HEK293 (cell line): ENCODE measurements around the gene TDG.

Experiments used
- BCL11B ChIP-seq: fragments of 450-650 bp; formaldehyde crosslinking; IDR thresholded peaks from 2 replicates; pipeline ENCODE4 v1.5.1; 2016; ENCODE audit warnings: low read depth, missing biosample characterization, missing genetic modification characterization
- FEZF1 ChIP-seq: fragments of 450-650 bp; formaldehyde crosslinking; IDR thresholded peaks from 2 replicates; pipeline ENCODE4 v1.5.1; 2016; ENCODE audit warnings: missing biosample characterization, missing genetic modification characterization
- RBAK ChIP-seq: fragments of 450-650 bp; formaldehyde crosslinking; IDR thresholded peaks from 2 replicates; pipeline ENCODE4 v1.5.1; 2016; ENCODE audit warnings: missing biosample characterization, missing genetic modification characterization
- TCF7L2 ChIP-seq: IDR thresholded peaks from 2 replicates; pipeline ENCODE4 v1.6.1; 2011; ENCODE audit warnings: low read depth, mild to moderate bottlenecking, inconsistent platforms, low read length, moderate library complexity, borderline replicate concordance
- ZBTB21 ChIP-seq: fragments of 450-650 bp; formaldehyde crosslinking; IDR thresholded peaks from 2 replicates; pipeline ENCODE4 v1.5.1; 2017; ENCODE audit warnings: missing biosample characterization, missing genetic modification characterization
- ZBTB8A ChIP-seq: fragments of 450-650 bp; formaldehyde crosslinking; IDR thresholded peaks from 2 replicates; pipeline ENCODE4 v1.5.1; 2016; ENCODE audit warnings: missing biosample characterization, missing genetic modification characterization
- ZNF157 ChIP-seq: fragments of 450-650 bp; formaldehyde crosslinking; IDR thresholded peaks from 2 replicates; pipeline ENCODE4 v1.5.1; 2016; ENCODE audit warnings: missing biosample characterization, missing genetic modification characterization
- ZNF175 ChIP-seq: fragments of 450-650 bp; formaldehyde crosslinking; IDR thresholded peaks from 2 replicates; pipeline ENCODE4 v1.5.1; 2016; ENCODE audit warnings: missing biosample characterization, missing genetic modification characterization
- ZNF221 ChIP-seq: fragments of 450-650 bp; formaldehyde crosslinking; IDR thresholded peaks from 2 replicates; pipeline ENCODE4 v1.5.1; 2017; ENCODE audit warnings: missing biosample characterization, missing genetic modification characterization, borderline replicate concordance
- ZNF223 ChIP-seq: fragments of 450-650 bp; formaldehyde crosslinking; IDR thresholded peaks from 2 replicates; pipeline ENCODE4 v1.5.1; 2016; ENCODE audit warnings: missing biosample characterization, missing genetic modification characterization
- ZNF354C ChIP-seq: fragments of 450-650 bp; formaldehyde crosslinking; IDR thresholded peaks from 2 replicates; pipeline ENCODE4 v1.5.1; 2016; ENCODE audit warnings: missing biosample characterization, missing genetic modification characterization, low read depth, borderline replicate concordance
- ZNF426 ChIP-seq: fragments of 450-650 bp; formaldehyde crosslinking; IDR thresholded peaks from 2 replicates; pipeline ENCODE4 v1.5.1; 2017; ENCODE audit warnings: missing biosample characterization, missing genetic modification characterization, mild to moderate bottlenecking, inconsistent platforms, moderate library complexity
- ZNF529 ChIP-seq: fragments of 450-650 bp; formaldehyde crosslinking; IDR thresholded peaks from 2 replicates; pipeline ENCODE4 v1.5.1; 2017; ENCODE audit warnings: missing genetic modification characterization, missing biosample characterization; ENCODE audit not compliant: insufficient replicate concordance
- ZNF558 ChIP-seq: fragments of 450-650 bp; formaldehyde crosslinking; IDR thresholded peaks from 2 replicates; pipeline ENCODE4 v1.5.1; 2016; ENCODE audit warnings: missing biosample characterization, missing genetic modification characterization
- ZNF621 ChIP-seq: fragments of 450-650 bp; formaldehyde crosslinking; IDR thresholded peaks from 2 replicates; pipeline ENCODE4 v1.5.1; 2017; ENCODE audit warnings: missing biosample characterization, missing genetic modification characterization
- ZNF629 ChIP-seq: fragments of 450-650 bp; formaldehyde crosslinking; IDR thresholded peaks from 2 replicates; pipeline ENCODE4 v1.5.1; 2017; ENCODE audit warnings: missing biosample characterization, missing genetic modification characterization
- ZNF670 ChIP-seq: fragments of 450-650 bp; formaldehyde crosslinking; IDR thresholded peaks from 2 replicates; pipeline ENCODE4 v1.5.1; 2016; ENCODE audit warnings: missing biosample characterization, missing genetic modification characterization, low read depth
- ZNF785 ChIP-seq: fragments of 450-650 bp; formaldehyde crosslinking; IDR thresholded peaks from 2 replicates; pipeline ENCODE4 v1.5.1; 2016; ENCODE audit warnings: missing biosample characterization, missing genetic modification characterization
- ZNF792 ChIP-seq: fragments of 450-650 bp; formaldehyde crosslinking; IDR thresholded peaks from 2 replicates; pipeline ENCODE4 v1.5.1; 2016; ENCODE audit warnings: missing biosample characterization, missing genetic modification characterization
- ZSCAN23 ChIP-seq: fragments of 450-650 bp; formaldehyde crosslinking; IDR thresholded peaks from 2 replicates; pipeline ENCODE4 v1.5.1; 2016; ENCODE audit warnings: missing biosample characterization, missing genetic modification characterization
- TF ChIP-seq, protein P1 (sequence below): fragments of 450-650 bp; formaldehyde crosslinking; IDR thresholded peaks from 2 replicates; pipeline ENCODE4 v1.5.1; 2016; ENCODE audit warnings: missing biosample characterization, missing genetic modification characterization
- TF ChIP-seq, protein P2 (sequence below): fragments of 450-650 bp; formaldehyde crosslinking; IDR thresholded peaks from 2 replicates; pipeline ENCODE4 v1.5.1; 2017; ENCODE audit warnings: missing biosample characterization, missing genetic modification characterization
- TF ChIP-seq, protein P3 (sequence below): fragments of 450-650 bp; formaldehyde crosslinking; IDR thresholded peaks from 2 replicates; pipeline ENCODE4 v1.5.1; 2016; ENCODE audit warnings: missing biosample characterization, missing genetic modification characterization, low read depth
- TF ChIP-seq, protein P4 (sequence below): fragments of 450-650 bp; formaldehyde crosslinking; IDR thresholded peaks from 2 replicates; pipeline ENCODE4 v1.5.1; 2016; ENCODE audit warnings: missing biosample characterization, missing genetic modification characterization
- TF ChIP-seq, protein P5 (sequence below): fragments of 450-650 bp; formaldehyde crosslinking; IDR thresholded peaks from 2 replicates; pipeline ENCODE4 v1.5.1; 2016; ENCODE audit warnings: missing biosample characterization, missing genetic modification characterization
- TF ChIP-seq, protein P6 (sequence below): fragments of 450-650 bp; formaldehyde crosslinking; IDR thresholded peaks from 2 replicates; pipeline ENCODE4 v1.5.1; 2016; ENCODE audit warnings: missing biosample characterization, missing genetic modification characterization

The TDG gene

DNA sequence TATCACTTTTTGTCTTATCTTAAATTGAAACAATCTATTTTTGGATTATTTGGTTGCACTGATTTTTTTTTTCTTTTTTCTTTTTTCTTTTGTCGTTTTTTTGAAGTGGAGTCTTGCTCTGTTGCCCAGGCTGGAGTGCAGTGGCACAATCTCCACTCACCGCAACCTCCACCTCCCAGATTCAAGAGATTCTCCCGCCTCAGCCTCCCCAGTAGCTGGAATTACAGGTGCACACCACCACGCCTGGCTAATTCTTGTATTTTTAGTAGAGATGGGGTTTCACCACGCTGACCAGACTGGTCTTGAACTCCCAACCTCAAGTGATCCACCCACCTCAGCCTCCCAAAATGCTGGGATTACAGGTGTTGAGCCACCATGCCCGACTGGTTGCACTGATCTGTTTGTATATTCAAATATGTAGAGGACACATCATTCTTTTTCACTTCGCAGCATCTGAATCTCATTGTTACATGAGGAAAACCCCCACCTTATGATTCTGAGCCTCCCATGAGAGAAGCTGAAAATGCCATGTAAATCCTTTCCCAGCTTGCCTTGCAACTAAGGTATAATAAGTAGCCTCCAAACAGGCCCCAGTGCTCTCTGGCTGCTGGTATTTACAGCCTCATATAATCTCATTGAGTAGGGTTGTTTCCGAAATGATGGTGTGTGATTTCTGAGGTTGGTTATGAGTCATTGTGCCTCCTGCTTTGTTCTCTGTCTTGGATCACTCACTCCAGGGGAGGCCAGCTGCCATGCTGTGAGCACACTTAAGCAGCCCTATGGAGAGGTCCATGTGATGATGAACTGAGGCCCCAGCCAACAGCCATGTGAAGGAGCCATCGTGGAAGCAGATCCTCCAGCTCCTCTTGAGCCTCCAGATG lies 40.7 kb upstream of the TDG start (continued):
- TF ChIP-seq, protein P1, sequence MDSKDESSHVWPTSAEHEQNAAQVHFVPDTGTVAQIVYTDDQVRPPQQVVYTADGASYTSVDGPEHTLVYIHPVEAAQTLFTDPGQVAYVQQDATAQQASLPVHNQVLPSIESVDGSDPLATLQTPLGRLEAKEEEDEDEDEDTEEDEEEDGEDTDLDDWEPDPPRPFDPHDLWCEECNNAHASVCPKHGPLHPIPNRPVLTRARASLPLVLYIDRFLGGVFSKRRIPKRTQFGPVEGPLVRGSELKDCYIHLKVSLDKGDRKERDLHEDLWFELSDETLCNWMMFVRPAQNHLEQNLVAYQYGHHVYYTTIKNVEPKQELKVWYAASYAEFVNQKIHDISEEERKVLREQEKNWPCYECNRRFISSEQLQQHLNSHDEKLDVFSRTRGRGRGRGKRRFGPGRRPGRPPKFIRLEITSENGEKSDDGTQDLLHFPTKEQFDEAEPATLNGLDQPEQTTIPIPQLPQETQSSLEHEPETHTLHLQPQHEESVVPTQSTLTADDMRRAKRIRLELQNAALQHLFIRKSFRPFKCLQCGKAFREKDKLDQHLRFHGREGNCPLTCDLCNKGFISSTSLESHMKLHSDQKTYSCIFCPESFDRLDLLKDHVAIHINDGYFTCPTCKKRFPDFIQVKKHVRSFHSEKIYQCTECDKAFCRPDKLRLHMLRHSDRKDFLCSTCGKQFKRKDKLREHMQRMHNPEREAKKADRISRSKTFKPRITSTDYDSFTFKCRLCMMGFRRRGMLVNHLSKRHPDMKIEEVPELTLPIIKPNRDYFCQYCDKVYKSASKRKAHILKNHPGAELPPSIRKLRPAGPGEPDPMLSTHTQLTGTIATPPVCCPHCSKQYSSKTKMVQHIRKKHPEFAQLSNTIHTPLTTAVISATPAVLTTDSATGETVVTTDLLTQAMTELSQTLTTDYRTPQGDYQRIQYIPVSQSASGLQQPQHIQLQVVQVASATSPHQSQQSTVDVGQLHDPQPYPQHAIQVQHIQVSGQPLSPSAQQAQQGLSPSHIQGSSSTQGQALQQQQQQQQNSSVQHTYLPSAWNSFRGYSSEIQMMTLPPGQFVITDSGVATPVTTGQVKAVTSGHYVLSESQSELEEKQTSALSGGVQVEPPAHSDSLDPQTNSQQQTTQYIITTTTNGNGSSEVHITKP (tag by site-specific recombination), result peak; percentile 48
- no peak for TF ChIP-seq ZNF221 (tag by site-specific recombination)
- no peak for TF ChIP-seq ZNF175 (tag by site-specific recombination)
- TF ChIP-seq ZNF529 (tag by site-specific recombination), result no peak
- no peak for TF ChIP-seq ZNF223 (tag by site-specific recombination)
- TF ChIP-seq, protein P2, sequence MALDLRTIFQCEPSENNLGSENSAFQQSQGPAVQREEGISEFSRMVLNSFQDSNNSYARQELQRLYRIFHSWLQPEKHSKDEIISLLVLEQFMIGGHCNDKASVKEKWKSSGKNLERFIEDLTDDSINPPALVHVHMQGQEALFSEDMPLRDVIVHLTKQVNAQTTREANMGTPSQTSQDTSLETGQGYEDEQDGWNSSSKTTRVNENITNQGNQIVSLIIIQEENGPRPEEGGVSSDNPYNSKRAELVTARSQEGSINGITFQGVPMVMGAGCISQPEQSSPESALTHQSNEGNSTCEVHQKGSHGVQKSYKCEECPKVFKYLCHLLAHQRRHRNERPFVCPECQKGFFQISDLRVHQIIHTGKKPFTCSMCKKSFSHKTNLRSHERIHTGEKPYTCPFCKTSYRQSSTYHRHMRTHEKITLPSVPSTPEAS, result no peak
- TF ChIP-seq ZNF670 (tag by site-specific recombination), result no peak
- TF ChIP-seq ZSCAN23 (tag by site-specific recombination), result no peak
- peak; percentile 65; the same call in 1 of the 2 replicates for TF ChIP-seq ZNF629 (tag by site-specific recombination)
- TF ChIP-seq, protein P3, sequence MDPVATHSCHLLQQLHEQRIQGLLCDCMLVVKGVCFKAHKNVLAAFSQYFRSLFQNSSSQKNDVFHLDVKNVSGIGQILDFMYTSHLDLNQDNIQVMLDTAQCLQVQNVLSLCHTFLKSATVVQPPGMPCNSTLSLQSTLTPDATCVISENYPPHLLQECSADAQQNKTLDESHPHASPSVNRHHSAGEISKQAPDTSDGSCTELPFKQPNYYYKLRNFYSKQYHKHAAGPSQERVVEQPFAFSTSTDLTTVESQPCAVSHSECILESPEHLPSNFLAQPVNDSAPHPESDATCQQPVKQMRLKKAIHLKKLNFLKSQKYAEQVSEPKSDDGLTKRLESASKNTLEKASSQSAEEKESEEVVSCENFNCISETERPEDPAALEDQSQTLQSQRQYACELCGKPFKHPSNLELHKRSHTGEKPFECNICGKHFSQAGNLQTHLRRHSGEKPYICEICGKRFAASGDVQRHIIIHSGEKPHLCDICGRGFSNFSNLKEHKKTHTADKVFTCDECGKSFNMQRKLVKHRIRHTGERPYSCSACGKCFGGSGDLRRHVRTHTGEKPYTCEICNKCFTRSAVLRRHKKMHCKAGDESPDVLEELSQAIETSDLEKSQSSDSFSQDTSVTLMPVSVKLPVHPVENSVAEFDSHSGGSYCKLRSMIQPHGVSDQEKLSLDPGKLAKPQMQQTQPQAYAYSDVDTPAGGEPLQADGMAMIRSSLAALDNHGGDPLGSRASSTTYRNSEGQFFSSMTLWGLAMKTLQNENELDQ, result no peak
- TF ChIP-seq ZNF621 (tag by site-specific recombination), result no peak
- TF ChIP-seq TCF7L2, result no peak
- TF ChIP-seq, protein P4, sequence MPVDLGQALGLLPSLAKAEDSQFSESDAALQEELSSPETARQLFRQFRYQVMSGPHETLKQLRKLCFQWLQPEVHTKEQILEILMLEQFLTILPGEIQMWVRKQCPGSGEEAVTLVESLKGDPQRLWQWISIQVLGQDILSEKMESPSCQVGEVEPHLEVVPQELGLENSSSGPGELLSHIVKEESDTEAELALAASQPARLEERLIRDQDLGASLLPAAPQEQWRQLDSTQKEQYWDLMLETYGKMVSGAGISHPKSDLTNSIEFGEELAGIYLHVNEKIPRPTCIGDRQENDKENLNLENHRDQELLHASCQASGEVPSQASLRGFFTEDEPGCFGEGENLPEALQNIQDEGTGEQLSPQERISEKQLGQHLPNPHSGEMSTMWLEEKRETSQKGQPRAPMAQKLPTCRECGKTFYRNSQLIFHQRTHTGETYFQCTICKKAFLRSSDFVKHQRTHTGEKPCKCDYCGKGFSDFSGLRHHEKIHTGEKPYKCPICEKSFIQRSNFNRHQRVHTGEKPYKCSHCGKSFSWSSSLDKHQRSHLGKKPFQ, result 0 out of 2 replicates have a peak, but pooled peaks have one; percentile 50
- TF ChIP-seq ZNF354C, result no peak
- TF ChIP-seq ZNF558, result peak; percentile 53; the same call in 1 of the 2 replicates
- TF ChIP-seq ZBTB8A, result no peak
- TF ChIP-seq ZNF785 (tag by site-specific recombination), result no peak
- no peak for TF ChIP-seq ZNF792 (tag by site-specific recombination)
- TF ChIP-seq ZNF426 (tag by site-specific recombination), result no peak
- peak; percentile 68; the same call in 1 of the 2 replicates for TF ChIP-seq ZBTB21 (tag by site-specific recombination)
- no peak for TF ChIP-seq ZNF157 (tag by site-specific recombination)
- no peak for TF ChIP-seq FEZF1 (tag by site-specific recombination)
- TF ChIP-seq, protein P5, sequence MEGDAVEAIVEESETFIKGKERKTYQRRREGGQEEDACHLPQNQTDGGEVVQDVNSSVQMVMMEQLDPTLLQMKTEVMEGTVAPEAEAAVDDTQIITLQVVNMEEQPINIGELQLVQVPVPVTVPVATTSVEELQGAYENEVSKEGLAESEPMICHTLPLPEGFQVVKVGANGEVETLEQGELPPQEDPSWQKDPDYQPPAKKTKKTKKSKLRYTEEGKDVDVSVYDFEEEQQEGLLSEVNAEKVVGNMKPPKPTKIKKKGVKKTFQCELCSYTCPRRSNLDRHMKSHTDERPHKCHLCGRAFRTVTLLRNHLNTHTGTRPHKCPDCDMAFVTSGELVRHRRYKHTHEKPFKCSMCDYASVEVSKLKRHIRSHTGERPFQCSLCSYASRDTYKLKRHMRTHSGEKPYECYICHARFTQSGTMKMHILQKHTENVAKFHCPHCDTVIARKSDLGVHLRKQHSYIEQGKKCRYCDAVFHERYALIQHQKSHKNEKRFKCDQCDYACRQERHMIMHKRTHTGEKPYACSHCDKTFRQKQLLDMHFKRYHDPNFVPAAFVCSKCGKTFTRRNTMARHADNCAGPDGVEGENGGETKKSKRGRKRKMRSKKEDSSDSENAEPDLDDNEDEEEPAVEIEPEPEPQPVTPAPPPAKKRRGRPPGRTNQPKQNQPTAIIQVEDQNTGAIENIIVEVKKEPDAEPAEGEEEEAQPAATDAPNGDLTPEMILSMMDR (tag by site-specific recombination), result no peak
- TF ChIP-seq RBAK (tag by site-specific recombination), result no peak
- TF ChIP-seq BCL11B, result no peak
- TF ChIP-seq, protein P6, sequence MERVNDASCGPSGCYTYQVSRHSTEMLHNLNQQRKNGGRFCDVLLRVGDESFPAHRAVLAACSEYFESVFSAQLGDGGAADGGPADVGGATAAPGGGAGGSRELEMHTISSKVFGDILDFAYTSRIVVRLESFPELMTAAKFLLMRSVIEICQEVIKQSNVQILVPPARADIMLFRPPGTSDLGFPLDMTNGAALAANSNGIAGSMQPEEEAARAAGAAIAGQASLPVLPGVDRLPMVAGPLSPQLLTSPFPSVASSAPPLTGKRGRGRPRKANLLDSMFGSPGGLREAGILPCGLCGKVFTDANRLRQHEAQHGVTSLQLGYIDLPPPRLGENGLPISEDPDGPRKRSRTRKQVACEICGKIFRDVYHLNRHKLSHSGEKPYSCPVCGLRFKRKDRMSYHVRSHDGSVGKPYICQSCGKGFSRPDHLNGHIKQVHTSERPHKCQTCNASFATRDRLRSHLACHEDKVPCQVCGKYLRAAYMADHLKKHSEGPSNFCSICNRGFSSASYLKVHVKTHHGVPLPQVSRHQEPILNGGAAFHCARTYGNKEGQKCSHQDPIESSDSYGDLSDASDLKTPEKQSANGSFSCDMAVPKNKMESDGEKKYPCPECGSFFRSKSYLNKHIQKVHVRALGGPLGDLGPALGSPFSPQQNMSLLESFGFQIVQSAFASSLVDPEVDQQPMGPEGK (tag by site-specific recombination), result peak; percentile 51; the same call in 1 of the 2 replicates
